ENCODE results near the gene IPMK.
"Not testable (repeated sequence)": the region's sequence is repeated elsewhere in the genome, so short reads cannot be mapped to it uniquely, and the experiment has no call there.

IPMK gene

GRCh38 chr10:58219875-58220274 lies 47.8 kb downstream of the IPMK start:
- no peak for DNase-seq

DNA sequence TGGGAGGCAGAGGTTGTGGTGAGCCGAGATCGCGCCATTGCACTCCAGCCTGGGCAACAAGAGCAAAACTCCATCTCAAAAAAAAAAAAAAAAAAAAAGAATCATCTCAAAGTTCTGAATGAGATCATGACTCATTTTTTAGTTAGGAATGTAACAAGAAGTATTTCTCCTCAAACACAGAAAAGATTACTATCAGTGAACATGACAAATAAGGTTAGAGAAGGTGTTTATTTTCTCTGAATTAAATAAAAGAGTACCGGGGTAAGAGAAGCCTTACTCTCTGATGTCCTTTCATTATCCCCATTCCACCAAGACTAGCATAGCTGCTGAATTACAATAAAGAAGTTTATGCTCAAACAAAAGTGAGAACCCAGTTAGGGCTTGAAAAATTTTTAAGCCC lies 50.1 kb downstream of the IPMK start:
- DNase-seq = no peak

- no peak for DNase-seq
Measured at GRCh38 chr10:58212622-58213021, 55.1 kb downstream of the IPMK start.

- DNase-seq = no peak
Measured at GRCh38 chr10:58210160-58210559, 57.5 kb downstream of the IPMK start.

DNA sequence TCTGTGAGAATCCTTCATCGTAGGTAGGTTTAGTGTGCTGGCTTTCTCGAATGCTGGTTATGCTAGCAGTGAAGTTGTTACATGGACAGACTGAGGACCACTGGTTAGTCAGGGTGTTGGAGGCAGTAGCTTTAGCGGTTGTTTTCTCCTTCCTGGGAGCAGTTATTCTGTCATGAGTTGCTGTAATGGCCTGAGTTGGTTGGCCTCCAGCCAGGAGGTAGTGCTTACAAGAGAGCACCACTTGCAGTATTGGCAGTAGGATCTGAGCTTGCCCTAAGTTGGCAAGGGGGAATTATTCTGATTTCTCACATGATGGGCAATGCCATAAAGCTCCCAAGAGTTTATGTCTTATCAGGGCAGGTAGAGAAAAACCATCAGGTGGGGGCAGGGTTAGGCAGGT lies 58.0 kb downstream of the IPMK start:
- no peak for DNase-seq

DNA sequence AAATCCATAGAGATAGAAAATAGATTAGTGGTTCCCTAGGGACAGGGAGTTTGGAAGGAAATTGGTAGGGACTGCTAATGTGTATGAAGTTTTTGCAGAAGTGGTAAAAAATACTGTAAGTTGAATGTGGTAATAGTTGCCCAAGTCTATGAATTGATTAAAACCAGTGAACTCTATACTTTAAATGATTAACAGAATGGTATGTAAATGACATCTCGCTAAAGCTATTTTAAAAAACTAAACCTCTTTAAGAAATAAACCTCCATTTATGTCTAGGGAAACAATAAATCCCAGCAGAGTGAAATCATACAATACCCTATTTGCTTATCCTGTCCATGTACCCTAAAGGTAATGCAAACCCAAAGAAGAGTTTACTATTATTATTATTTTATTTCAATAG lies 61.4 kb downstream of the IPMK start:
- DNase-seq = no peak

- DNase-seq = no peak
Measured at GRCh38 chr10:58201704-58202103, 66.0 kb downstream of the IPMK start.

- no peak for DNase-seq
Measured at GRCh38 chr10:58189269-58189668, 78.4 kb downstream of the IPMK start.

DNA sequence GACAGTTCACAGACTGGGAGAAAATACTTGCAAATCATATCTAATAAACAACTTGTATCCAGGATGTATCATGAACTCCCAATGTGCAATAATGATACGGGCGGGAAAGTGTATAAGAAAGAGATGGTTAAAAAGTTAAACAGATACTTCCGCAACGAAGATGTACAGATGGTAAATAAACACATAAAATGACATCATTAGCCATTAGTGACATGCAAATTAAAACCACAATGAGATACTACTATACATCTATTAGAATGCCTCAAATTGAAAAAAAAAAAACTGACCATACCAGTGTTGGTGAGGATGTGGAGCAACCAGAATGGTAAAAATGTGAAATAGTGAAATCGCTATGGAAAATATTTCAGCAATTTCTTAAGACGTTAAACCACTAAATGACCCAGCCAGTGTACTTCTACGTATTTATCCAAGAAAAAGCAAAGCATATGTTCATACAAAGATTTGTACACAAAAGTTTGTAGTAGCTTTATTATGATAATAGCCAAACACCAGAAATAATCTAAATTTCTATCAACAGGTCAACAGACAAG lies 83.5 kb downstream of the IPMK start:
- DNase-seq = no peak

DNA sequence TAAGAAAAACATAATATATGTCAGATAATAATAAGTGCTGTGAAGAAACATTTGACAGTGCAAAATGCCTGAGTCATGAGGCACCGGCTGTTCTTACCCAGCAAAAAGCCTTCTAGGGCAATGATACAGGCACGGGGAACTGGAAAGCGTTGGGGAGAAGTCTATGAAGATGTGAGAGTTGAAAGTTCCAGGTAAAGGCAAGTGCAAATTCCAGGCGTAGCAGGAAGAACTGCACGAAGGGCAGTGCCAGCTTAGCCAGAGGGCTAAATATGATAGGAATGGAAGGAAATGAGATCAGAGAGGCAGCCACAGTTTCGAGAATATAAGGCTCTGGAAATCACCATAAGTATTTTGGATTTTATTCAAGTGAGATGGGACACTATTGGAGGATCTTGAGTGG lies 87.0 kb downstream of the IPMK start:
- DNase-seq = no peak

- DNase-seq = no peak
Measured at GRCh38 chr10:58179238-58179637, 88.5 kb downstream of the IPMK start.

GRCh38 chr10:58178811-58179210 lies 88.9 kb downstream of the IPMK start:
- DNase-seq = no peak

DNA sequence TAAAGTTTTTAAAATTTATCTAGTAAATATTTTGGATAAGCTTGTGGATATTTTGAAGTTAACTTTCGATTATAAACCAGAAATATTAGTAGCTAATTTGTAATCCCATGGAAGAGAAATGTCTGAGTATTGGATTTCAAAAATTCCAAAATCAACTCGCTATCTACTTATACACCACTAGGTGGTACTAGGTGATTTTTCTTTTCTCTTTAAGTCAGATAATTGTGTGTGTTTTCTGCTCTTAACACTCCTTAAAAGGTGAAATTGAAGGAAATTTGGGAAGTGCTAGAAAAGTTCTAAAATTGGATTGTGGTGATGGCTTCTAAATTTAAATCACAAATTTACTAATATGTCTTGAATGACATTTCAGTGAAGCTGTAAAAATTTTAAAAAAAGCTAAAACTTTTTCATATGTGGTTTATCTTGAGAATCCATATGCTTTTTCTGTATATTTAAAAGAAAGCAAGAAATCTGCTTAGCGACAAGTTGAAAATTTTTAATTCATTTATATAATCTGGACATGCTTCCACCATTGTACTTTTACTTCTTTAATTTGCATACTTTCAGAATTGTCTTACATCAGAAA lies 90.2 kb downstream of the IPMK start:
- no peak for DNase-seq

GRCh38 chr10:58175990-58176900 lies 91.4 kb downstream of the IPMK start:
- DNase-seq = no peak

GRCh38 chr10:58174831-58175230 lies 92.9 kb downstream of the IPMK start:
- no peak for DNase-seq

DNA sequence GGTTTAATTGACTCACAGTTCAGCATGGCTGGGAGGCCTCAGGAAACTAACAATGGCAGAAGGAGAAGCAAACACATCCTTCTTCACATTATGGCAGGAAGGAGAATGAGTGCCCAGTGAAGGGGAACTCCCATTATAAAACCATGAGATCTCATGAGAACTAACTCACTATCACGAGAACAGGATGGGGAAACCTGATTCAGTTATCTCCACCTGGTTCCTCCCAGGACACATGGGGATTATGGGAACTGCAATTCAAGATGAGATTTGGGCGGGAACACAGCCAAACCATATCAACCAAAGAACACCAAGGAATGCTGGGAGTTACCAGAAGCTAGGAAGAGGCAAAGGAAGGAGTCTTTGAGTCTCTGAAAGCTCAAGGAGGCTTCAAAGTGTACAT lies 94.3 kb downstream of the IPMK start:
- DNase-seq = no peak

GRCh38 chr10:58171146-58171545 lies 96.5 kb downstream of the IPMK start:
- no peak for DNase-seq

GRCh38 chr10:58164517-58164916 lies 103.2 kb downstream of the IPMK start:
- no peak for DNase-seq

DNA sequence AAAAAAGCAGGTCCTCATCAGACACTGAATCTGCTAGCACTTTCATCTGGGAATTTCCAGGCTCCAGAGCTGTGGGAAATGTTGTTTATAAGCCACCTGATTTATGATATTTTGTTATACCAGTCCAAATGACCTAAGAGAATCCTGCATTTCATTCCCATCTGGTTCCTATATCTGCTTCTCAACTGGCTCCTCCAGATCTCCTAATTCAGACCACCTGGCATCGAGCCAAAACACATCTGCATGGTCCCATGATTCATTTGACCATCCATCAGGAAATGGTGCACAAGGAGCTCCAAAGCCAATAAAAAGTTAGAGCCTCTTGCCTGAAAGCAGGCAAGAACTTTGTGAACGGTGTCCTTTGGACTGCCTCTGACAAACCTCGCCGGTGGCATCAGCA lies 108.9 kb downstream of the IPMK start:
- DNase-seq = no peak

GRCh38 chr10:58157076-58157766 lies 110.5 kb downstream of the IPMK start:
- DNase-seq = no peak

- not testable (repeated sequence) for DNase-seq
Measured at GRCh38 chr10:58155941-58156340, 111.8 kb downstream of the IPMK start.

DNA sequence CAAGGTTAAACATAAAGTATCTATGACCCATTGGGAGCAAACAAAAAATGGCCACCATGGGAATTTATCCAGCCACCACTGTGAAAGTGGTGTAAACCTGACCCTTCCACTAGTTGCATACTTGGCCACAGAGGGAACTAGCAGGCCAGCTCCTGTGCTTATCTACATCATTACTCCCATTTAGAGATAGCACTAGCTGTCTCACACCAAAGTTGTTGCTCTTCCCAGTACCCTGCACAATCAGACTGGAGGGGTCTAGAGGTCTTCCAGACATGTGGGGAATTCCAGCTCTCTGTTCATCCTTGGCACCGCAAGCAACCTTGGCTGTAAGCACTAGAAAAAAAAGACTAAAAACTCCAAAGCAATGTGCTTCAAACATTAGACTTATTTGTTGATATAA lies 113.9 kb downstream of the IPMK start:
- DNase-seq = no peak

DNA sequence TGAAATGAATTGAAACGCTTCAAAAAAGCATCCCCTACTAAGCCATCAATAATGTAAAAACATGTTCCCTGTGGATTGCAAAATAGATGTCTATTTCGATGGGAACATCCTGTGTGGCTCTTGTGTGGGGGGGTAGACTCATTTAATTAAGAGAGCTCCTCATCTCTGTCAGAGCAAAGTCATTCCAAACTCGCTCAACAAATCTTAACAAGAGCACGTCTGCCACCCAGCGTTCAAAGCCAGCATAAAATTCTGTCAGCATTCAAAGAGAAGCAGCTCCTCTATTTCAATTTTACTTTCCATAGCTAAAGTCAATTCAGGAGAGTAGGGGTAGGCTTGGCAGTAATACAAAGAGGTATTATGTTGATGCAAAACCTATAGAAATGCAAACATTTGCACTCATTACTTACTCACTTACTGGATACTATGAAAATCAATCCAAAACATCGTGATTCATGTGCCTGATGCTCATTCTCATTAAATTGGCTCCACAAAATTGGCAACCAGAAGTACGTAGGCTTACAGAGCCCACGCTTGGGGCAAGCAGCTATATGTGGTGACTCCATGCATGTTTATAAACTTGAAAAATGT lies 114.9 kb downstream of the IPMK start:
- DNase-seq = no peak
